AG09309 (cell line): ENCODE data around the gene SYTL1.

ENCODE experiments used
- DNase-seq: peaks from one replicate; pipeline ENCODE4 v3.0.0-alpha.2; 2010; ENCODE audit warnings: low read depth
- H3K4me3 ChIP-seq: 2 replicates; pipeline ENCODE4 v1.5.1; 2011; ENCODE audit warnings: mild to moderate bottlenecking, low read depth, low read length, moderate library complexity; ENCODE audit not compliant: control insufficient read depth
- TF ChIP-seq, protein P1 (sequence below): IDR thresholded peaks from 2 replicates; pipeline ENCODE4 v1.5.1; 2011; ENCODE audit warnings: mild to moderate bottlenecking, low read depth, low read length, inconsistent platforms; ENCODE audit not compliant: insufficient read depth, control insufficient read depth; ENCODE audit errors: missing control alignments

Gene SYTL1

DNA sequence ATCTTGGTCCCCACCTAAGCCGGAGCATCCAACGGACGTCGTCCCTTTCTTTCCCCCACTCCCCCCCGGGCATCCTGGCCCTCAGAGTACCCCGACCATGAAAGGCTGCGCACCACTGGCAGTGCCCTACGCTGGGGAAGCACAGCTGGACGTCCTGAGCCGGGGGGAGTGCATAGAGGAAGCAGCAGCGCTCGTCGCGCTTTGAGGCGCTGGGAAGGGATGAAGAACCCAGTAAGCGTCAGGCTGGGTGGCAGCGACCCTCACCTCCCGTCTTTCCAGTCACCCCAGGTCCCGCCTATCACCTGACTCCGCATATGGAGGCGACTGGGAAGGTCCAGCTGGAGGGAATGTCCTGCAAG lies 19.2 kb downstream of the SYTL1 start:
- H3K4me3 ChIP-seq: no peak overlapping the region
- DNase-seq: no peak

GRCh38 chr1:27361553-27361952 lies 19.7 kb downstream of the SYTL1 start:
- DNase-seq: no peak
- TF ChIP-seq, protein P1, sequence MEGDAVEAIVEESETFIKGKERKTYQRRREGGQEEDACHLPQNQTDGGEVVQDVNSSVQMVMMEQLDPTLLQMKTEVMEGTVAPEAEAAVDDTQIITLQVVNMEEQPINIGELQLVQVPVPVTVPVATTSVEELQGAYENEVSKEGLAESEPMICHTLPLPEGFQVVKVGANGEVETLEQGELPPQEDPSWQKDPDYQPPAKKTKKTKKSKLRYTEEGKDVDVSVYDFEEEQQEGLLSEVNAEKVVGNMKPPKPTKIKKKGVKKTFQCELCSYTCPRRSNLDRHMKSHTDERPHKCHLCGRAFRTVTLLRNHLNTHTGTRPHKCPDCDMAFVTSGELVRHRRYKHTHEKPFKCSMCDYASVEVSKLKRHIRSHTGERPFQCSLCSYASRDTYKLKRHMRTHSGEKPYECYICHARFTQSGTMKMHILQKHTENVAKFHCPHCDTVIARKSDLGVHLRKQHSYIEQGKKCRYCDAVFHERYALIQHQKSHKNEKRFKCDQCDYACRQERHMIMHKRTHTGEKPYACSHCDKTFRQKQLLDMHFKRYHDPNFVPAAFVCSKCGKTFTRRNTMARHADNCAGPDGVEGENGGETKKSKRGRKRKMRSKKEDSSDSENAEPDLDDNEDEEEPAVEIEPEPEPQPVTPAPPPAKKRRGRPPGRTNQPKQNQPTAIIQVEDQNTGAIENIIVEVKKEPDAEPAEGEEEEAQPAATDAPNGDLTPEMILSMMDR: no peak
- H3K4me3 ChIP-seq: no peak overlapping the region

More for the DNA sequence above, 19.2 kb downstream of the SYTL1 start:
- TF ChIP-seq, protein P1: no peak

GRCh38 chr1:27363766-27364695 lies 22.2 kb downstream of the SYTL1 start:
- TF ChIP-seq, protein P1: no peak
- no peak overlapping the region for H3K4me3 ChIP-seq
- no peak for DNase-seq

GRCh38 chr1:27364696-27365371 lies 23.0 kb downstream of the SYTL1 start:
- no peak for DNase-seq
- TF ChIP-seq, protein P1: no peak
- H3K4me3 ChIP-seq: peak overlapping the region; percentile 83

DNA sequence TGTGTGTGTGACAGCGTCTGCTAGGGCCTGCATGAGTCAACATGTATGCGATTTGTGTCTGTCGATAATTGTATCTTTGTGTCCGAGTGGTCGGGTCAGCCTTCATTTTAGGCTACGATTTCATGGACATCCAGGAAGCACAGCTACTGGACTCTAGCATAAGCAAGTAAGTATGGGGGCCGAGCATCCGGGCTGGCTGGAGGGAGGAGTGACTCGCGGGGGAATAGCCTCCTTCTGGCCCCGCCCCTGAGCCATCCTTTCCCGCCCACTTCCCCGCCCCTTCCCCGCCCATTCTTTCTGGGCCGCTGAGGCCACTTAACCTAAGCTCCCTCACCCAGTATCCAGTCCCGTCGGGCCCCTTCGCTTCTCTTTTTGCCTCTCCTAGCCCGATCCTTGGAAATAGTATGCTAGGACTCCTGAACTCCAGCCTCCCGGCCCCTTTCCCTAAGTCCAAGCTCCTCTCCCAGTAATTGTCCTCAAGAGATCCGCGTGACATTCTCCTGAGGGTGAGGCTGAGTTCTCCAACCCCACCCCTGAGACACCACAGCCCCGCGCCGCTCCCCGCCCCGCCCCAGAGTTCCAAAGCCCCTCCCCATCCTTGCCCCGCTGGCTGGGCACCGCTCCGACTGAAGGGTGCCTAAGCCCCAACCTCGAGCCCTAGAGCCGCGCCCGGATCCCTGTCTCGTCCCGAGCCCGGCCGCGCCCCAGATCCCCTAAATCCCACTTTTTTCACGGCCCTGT lies 23.7 kb downstream of the SYTL1 start:
- peak overlapping the region; percentile 83 for H3K4me3 ChIP-seq
- DNase-seq: peak; percentile 49
- TF ChIP-seq, protein P1: no peak

DNA sequence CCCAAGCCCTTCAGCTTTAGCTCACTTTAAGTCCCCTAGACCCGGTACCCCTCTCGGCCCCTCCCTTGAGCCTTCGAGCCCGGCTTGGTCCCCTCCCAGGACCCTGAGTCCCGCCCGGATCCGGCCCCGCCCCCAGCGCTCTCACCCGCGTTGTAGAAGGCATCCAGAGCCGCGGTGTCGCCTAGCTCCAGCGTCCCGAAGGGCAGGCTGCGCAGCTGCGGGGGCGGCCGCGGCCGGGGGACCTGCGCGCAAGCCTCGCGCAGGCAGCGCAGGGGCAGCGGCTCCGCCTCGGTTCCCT lies 24.2 kb downstream of the SYTL1 start:
- peak overlapping the region; percentile 83 for H3K4me3 ChIP-seq
- TF ChIP-seq, protein P1: no peak
- DNase-seq: no peak
